Subcutaneous adipose tissue (tissue), 4 donors: ENCODE measurements around the gene ADGRL1. TPM values are rescaled to one million over a fixed set of nuclear protein-coding genes. Genes with fewer than 3 reads are reported as not detected.

Source experiments
- CTCF ChIP-seq: fragments of 450-650 bp; IDR thresholded peaks from one replicate; pipeline ENCODE4 v1.5.1; 2016; ENCODE audit warnings: low read depth, mild to moderate bottlenecking, control low read depth, antibody characterized with exemption, moderate library complexity
- small RNA-seq: library from RNA; depleted of rRNA; stranded (forward); fragments of <200 nt; gene quantifications from one replicate; pipeline ENCODE3, GENCODE V24; 2016
- total RNA-seq, 4 donors: library from RNA; depleted of rRNA; stranded (reverse); fragments of >200 nt; gene quantifications; one replicate each; pipeline ENCODE4 v1.1.0, GENCODE V29; 2016

Gene ADGRL1
- total RNA-seq, 4 donors from 2014 or later = 8.2 to 25.2 (median 11.4) TPM

DNA sequence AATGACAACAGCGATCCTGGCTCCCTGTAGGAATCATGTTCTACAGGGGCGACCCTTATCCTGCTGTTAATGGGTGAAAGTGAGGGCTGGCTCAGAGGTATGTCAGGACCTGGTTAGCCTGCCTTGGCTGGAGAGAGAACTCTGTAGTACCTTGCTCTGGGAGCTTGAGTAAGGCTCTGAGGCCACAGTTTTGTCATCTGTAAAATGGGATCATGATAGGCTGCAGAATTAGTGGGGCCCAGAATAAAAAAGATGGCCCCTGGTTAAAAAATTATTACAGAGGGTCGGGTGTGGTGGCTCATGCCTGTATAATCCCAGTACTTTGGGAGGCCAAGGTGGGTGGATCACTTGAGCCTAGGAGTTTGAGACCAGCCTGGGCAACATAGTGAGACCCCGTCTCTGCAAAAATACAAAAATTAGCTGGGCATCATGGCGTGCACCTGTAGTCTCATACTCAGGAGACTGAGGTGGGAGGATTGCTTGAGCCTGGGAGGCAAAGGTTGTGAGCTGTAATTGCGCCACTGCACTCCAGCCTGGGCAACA, 104.9 kb downstream of the ADGRL1 start:
- TF ChIP-seq CTCF = no peak

Small RNAs within 50 kb of the gene (small RNA-seq; reads per million reads assigned to genes)
- gene RN7SL231P = not detected

Other genes with a start within 250 kb of the ADGRL1 start
- 1 to 10 TPM; 2.2 to 4.1 (median 2.2) TPM for gene RFX1, start 199.8 kb downstream of the ADGRL1 start, total RNA-seq
- not detected for gene RLN3, start 178.0 kb downstream of the ADGRL1 start, total RNA-seq
- 1 to 10 TPM; 4.1 to 7.0 (median 6.2) TPM for gene IL27RA, start 174.4 kb downstream of the ADGRL1 start, total RNA-seq
- not detected for gene PALM3, start 144.1 kb downstream of the ADGRL1 start, total RNA-seq
- 1 to 10 TPM in 3 of 4 donors, not detected in 1; 1.3 to 3.7 (median 3.6) TPM for gene MISP3, start 133.4 kb downstream of the ADGRL1 start, total RNA-seq
- gene C19orf67, start 120.4 kb downstream of the ADGRL1 start, total RNA-seq = not detected
- gene SAMD1, start 115.4 kb downstream of the ADGRL1 start, total RNA-seq = 10 to 100 TPM in 3 of 4 donors, 1 to 10 TPM in 1; 8.6 to 21.9 (median 11.3) TPM
- gene PRKACA, start 88.4 kb downstream of the ADGRL1 start, total RNA-seq = 10 to 100 TPM; 37.3 to 81.8 (median 45.6) TPM
- gene ASF1B, start 69.6 kb downstream of the ADGRL1 start, total RNA-seq = under 1 TPM in 3 of 4 donors, not detected in 1; 0.34 to 0.82 (median 0.66) TPM
- 10 to 100 TPM; 26.0 to 60.2 (median 29.1) TPM for gene ADGRE5, start 175.3 kb upstream of the ADGRL1 start, total RNA-seq
- 10 to 100 TPM; 45.8 to 67.1 (median 56.7) TPM for gene DDX39A, start 213.2 kb upstream of the ADGRL1 start, total RNA-seq
- gene PKN1, start 227.1 kb upstream of the ADGRL1 start, total RNA-seq = 100 to 1,000 TPM in 1 of 4 donors, 10 to 100 TPM in 3; 47.8 to 136 (median 75.8) TPM